DLD1 (cell line): ENCODE results near the gene CHN1.

Source experiments
- in situ Hi-C: cut with HindIII; loops from 2 replicates; pipeline ENCODE4 v1.10.0; 2017; ENCODE audit warnings: low sequenced_read_pairs

CHN1 gene

GRCh38 chr2:175004980-175005732 lies at the start of gene CHN1:
Gene CHN1, minus strand, starts transcription at chr2:175005381. Its CDS starts 469 bp downstream, at chr2:175004912.
- in situ Hi-C loops = no loop called here

- in situ Hi-C loops = no loop called here
Observed at GRCh38 chr2:175054340-175054739, 49.2 kb upstream of the CHN1 start.

- in situ Hi-C loops = no loop called here
Observed at GRCh38 chr2:175049661-175050060, 44.5 kb upstream of the CHN1 start.

- in situ Hi-C loops = no loop called here
Observed at GRCh38 chr2:175048275-175048674, 43.1 kb upstream of the CHN1 start.

GRCh38 chr2:175039490-175039889 lies 34.3 kb upstream of the CHN1 start:
- in situ Hi-C loops = no loop called here

GRCh38 chr2:175039031-175039430 lies 33.9 kb upstream of the CHN1 start:
- in situ Hi-C loops = no loop called here

- in situ Hi-C loops = no loop called here
Observed at GRCh38 chr2:175037941-175038340, 32.8 kb upstream of the CHN1 start.

- in situ Hi-C loops = no loop called here
Observed at GRCh38 chr2:175036582-175037018, 31.4 kb upstream of the CHN1 start.

- in situ Hi-C loops = no loop called here
Observed at GRCh38 chr2:175035806-175036205, 30.6 kb upstream of the CHN1 start.

GRCh38 chr2:175034716-175035115 lies 29.5 kb upstream of the CHN1 start:
- in situ Hi-C loops = no loop called here

- in situ Hi-C loops = no loop called here
Observed at GRCh38 chr2:175030380-175031271, 25.4 kb upstream of the CHN1 start.

- in situ Hi-C loops = no loop called here
Observed at GRCh38 chr2:175027755-175028154, 22.6 kb upstream of the CHN1 start.

- in situ Hi-C loops = no loop called here
Observed at GRCh38 chr2:175026385-175026784, 21.2 kb upstream of the CHN1 start.

GRCh38 chr2:175025946-175026345 lies 20.8 kb upstream of the CHN1 start:
- in situ Hi-C loops = no loop called here

GRCh38 chr2:175025233-175025632 lies 20.1 kb upstream of the CHN1 start:
- in situ Hi-C loops = no loop called here

- in situ Hi-C loops = no loop called here
Observed at GRCh38 chr2:175022923-175023322, 17.7 kb upstream of the CHN1 start.

GRCh38 chr2:175019566-175020327 lies 14.6 kb upstream of the CHN1 start:
- in situ Hi-C loops = no loop called here

- in situ Hi-C loops = no loop called here
Observed at GRCh38 chr2:175017618-175018414, 12.6 kb upstream of the CHN1 start.

GRCh38 chr2:175015340-175015739 lies 10.2 kb upstream of the CHN1 start:
- in situ Hi-C loops = no loop called here

- in situ Hi-C loops = no loop called here
Observed at GRCh38 chr2:175012516-175012915, 7.3 kb upstream of the CHN1 start.
